GM21737 (cell line): ENCODE results near the gene ARID1B.

Experiments
- ATAC-seq: cut with Tn5 transposase; IDR thresholded peaks from one replicate; pipeline ENCODE4 v1.9.1; 2021; ENCODE audit warnings: mild to moderate bottlenecking, moderate library complexity; ENCODE audit not compliant: unreplicated experiment

Gene ARID1B

GRCh38 chr6:156901309-156902019, 124.3 kb downstream of the ARID1B start:
- ATAC-seq = no peak

DNA sequence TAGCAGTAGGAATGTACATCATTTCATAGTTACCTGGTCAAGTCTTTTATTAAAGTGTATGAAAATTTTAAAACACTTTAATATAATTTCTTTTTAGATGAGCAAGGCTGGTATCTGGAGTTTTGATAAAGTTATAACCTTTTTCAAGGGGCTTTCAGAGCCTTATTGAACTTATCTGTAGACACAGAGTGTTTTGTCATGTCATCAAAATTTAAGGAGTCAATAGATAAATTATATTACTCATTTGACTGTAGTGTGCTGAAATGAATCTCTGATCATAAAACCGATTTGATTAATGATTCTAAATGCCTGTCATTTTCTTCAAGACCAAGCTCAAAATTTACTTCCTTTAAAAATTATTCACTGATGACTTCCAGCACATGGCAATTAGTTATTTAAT, 125.6 kb downstream of the ARID1B start:
- no peak for ATAC-seq

- ATAC-seq = no peak
Observed at GRCh38 chr6:156904176-156904967, 127.2 kb downstream of the ARID1B start.

DNA sequence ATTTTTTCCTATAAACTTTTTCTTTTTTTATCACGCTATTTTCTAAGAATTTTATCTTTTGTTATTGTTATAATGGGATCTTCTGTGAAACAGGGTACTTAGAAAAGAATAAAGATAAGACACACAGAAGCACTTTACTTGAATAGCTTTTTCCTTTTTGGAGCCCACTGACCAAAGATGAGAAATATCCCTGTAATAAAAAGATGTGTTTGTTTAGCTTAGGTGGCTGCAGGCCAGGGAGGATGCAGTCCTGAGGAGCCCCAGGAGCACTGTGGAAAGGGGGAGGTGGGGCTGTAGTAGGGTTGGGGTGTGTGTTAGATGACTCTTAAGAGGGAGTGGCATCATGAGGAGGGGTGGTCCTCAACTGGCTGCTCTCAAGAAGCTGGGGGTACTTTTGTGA, 128.6 kb downstream of the ARID1B start:
- ATAC-seq = no peak

GRCh38 chr6:156906451-156906850, 129.3 kb downstream of the ARID1B start:
- ATAC-seq = no peak

DNA sequence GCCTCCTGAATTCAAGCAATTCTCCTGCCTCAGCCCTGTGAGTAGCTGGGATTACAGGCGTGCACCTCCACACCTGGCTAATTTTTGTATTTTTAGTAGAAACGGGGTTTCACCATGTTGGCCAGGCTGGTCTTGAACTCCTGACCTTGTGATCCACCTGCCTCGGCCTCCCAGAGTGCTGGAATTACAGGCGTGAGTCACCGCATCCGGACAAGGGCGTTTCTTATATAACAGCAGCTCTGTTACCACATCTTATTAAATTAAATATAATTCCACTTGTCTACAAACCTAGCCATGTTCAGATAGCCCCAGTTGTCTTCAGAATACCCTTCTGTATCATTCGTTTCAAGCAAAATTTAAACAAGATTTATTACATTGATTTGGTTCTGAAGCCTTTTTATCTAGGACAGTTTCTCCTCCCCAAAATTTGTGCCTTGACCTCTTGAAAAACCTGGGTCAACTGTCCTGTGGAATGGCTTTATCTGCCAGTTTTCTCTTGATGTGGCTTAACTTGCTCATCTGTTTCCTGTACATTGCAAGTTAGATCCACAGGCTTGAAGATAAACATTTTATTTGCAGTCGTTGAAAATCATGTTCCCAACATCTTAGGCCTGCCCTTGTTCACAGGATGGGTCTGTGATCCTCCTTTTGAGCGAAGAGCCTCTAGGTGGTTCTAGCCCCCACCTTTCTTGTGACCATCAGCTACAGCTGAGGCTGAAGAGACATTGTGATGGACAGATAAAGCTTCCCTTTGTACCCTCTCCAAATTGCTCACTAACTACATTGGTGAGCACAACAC, 132.2 kb downstream of the ARID1B start:
- no peak for ATAC-seq

DNA sequence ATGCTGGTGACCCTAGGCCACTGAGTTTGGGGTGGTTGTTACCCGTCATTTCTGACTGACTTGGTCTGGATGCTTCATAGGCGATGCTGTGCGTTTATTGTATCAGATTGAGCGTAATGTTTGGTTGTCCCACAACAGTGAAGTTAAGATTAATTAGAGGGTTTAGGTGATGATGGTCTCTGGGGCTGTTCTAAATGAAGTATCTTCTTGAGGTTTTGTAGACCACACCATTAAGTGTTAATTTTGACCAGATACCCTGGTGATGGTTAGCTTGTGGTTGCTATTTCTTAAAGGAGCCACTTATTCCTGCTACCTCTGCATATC, 132.8 kb downstream of the ARID1B start:
- ATAC-seq = no peak

DNA sequence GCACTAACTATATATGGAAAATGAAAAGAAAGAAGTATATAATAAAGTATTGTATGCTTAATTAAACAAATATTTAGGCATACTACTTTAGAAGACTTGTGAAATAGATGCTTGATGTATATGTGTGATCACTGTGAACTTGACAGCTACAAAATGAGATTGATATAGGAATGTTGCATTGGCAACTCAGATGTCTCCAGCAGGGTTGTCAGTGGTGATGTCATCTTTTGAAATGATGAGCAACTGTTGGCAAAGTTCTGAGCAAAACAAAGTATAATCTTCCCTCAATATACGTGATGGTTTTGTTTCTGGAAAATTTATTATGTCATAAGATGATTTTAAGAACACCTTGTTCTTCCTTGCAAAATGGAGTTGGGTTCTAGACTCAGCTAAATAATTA, 133.8 kb downstream of the ARID1B start:
- no peak for ATAC-seq

GRCh38 chr6:156911581-156911980, 134.4 kb downstream of the ARID1B start:
- ATAC-seq = no peak

DNA sequence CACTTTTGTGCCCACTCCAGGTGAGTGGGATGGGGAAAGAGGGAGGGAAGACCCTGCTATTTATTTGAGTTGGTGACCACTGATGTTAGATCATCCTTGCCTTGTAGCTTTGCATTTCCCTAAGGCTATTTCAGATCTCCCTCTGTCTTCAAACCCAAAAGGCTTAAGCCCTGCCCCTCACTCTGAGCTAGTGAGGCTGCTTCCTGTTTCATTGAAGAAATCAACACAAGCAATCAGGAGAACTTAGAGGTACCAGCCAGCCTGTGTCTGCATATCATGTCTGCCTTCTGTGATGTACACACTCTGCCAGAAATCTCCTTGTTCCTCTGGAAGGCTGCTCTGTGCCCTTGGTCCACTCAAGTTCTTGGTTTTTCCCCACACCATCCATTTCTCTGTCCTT, 135.3 kb downstream of the ARID1B start:
- no peak for ATAC-seq

GRCh38 chr6:156914181-156914580, 137.0 kb downstream of the ARID1B start:
- no peak for ATAC-seq

- ATAC-seq = no peak
Observed at GRCh38 chr6:156916130-156916801, 139.1 kb downstream of the ARID1B start.

DNA sequence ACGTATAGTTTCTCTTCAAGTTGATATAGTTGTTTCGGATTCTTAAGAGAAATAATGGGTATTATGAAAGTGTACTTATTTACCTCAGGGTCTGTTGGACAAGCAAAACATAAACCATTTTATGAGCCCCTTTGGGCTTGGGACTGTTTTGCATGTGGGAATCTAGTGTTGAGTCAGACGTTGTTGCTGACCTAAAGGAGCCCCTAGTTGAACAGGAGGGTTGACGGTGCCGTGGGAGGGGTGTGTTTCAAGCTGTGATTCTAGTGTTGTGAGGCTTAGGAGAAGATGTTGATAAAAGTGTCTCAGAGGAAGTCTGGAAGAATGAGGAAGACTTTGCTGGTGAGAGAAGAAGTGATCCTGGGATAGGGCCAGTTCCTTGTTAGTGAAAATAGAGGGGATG, 140.0 kb downstream of the ARID1B start:
- ATAC-seq = peak; percentile 48

DNA sequence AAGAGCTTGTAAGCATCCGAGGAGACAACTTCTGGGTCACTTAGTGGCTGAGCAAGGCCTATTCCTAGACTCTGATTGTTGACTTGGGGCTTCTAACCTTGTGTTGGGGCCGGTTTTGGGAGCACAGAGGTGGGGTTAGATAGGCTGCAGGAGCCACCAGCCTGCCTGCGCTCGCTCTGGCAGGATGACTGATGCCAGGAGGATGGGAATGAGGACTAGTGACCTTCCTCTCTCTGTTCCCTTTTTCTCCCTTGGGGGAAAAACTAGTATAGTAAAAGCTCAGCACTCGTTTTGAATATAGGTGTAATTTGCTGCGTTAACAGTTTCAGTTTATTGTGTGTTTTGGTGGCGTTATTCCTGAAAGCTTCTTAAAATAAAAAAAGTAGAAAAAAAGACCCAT, 141.5 kb downstream of the ARID1B start:
- ATAC-seq = no peak

DNA sequence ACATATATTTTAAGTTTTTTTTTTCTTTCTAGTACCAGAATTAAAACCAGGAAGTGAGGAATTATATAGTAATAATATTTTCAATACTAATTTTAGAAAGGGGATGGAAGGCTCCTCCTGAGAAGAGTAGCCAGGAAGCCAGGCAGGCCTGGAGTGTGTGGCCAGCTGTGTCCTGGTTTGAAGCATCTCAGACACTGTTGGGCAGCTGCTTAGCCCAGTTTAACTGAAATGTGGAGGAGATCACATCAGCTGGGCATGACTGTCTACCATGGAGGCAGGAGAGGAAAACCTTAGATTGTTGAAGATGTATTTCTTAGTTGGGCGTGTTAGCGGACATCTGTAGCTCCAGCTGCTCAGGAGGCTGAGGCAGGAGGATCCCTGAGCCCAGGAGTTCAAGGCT, 142.2 kb downstream of the ARID1B start:
- ATAC-seq = no peak

GRCh38 chr6:156919814-156920369, 142.7 kb downstream of the ARID1B start:
- no peak for ATAC-seq

GRCh38 chr6:156924246-156924645, 147.1 kb downstream of the ARID1B start:
- no peak for ATAC-seq

DNA sequence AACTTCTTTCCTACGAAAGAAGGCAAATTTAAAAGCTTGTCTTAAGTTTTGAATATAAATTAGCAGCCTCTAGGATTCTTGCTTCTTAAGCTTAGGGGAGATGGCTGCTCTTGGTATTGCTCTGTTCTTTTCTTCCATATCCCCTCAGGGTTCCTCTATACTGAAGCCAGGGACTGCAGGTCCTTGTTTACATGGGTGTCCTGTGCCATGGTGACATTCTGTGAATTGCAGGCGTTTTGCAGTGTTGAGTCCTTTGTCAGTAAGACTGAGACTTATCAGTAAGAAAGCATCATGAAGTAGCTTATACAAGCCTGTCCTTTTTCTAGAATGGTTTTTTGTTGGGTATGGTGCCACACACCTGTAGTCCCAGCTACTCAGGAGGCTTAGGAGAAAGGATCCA, 147.8 kb downstream of the ARID1B start:
- no peak for ATAC-seq

- ATAC-seq = peak; percentile 80
Observed at GRCh38 chr6:156925718-156926607, 148.8 kb downstream of the ARID1B start.

DNA sequence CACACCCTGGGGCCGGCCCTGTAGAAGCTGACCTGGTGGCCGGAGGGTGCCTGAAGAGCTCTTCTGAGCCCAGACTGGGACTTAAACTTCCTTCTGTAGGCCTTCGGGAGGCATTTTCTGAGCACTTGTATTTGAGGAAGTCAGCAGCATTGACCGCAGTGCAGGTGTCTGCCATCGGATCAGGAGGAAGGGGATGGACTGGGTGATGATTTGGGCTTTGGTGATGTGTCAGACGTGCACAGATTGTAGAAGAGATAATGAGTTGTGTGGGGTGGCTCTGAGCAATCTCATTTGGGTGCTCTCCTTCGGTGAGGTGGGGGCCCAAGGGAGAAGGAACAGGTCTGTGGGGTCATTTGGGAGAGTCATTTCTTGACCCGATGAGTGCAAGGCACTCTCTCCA, 150.9 kb downstream of the ARID1B start:
- ATAC-seq = no peak
